Mucosa of rectum (tissue), 2 donors: ENCODE data around the gene GGT1.

Experiments used
- H3K27ac ChIP-seq, 2 donors: one replicate each; pipeline ENCODE4 v1.7.0; 2013; ENCODE audit warnings: inconsistent platforms in 2 of 2, low read depth in 2 of 2, low read length in 2 of 2
- H3K27me3 ChIP-seq, 2 donors: one replicate each; pipeline ENCODE4 v1.7.0; 2013; ENCODE audit warnings: low read length in 2 of 2; ENCODE audit not compliant: control insufficient read depth in 2 of 2, insufficient read depth in 2 of 2
- H3K36me3 ChIP-seq, 2 donors: one replicate each; pipeline ENCODE4 v1.7.0; 2013; ENCODE audit warnings: low read length in 2 of 2; ENCODE audit not compliant: control insufficient read depth in 2 of 2, insufficient read depth in 2 of 2
- H3K4me1 ChIP-seq, 2 donors: one replicate each; pipeline ENCODE4 v1.7.0; 2013; ENCODE audit warnings: low read length in 2 of 2, mild to moderate bottlenecking in 1 of 2; ENCODE audit not compliant: control insufficient read depth in 2 of 2, insufficient read depth in 2 of 2
- H3K4me3 ChIP-seq, 2 donors: one replicate each; pipeline ENCODE4 v1.7.0; 2013; ENCODE audit warnings: low read length in 2 of 2
- H3K9ac ChIP-seq, 2 donors: one replicate each; pipeline ENCODE4 v1.7.0; 2013; ENCODE audit warnings: low read length in 2 of 2, low read depth in 1 of 2, mild to moderate bottlenecking in 1 of 2
- H3K9me3 ChIP-seq, 2 donors: one replicate each; pipeline ENCODE4 v1.7.0; 2013; ENCODE audit warnings: low read length in 2 of 2; ENCODE audit not compliant: control insufficient read depth in 2 of 2
- donor health status: healthy.
- donor health status: Normal muscosa, but diverticular disease.

GGT1 gene

GRCh38 chr22:24584166-24584790 is 18.7 kb upstream of the GGT1 start:
- Histone ChIP-seq H3K27me3 (no peaks in the 10 kb centered on the region), H3K36me3 (peaks cover 5 to 17% of the 10 kb centered on the region in 2 donors), H3K4me3 (no peak overlapping the region), H3K27ac (peak overlapping the region in 1 of 2 donors; percentile 24), H3K9ac (peak overlapping the region; percentile 17 to 25), H3K4me1 (peaks cover 10 to 19% of the 10 kb centered on the region in 2 donors), H3K9me3 (no peaks in the 10 kb centered on the region)

- Histone ChIP-seq H3K9me3 (no peaks in the 10 kb centered on the region), H3K36me3 (peaks cover 5 to 17% of the 10 kb centered on the region in 2 donors), H3K27me3 (no peaks in the 10 kb centered on the region), H3K27ac (no peak overlapping the region), H3K4me3 (no peak overlapping the region), H3K9ac (no peak overlapping the region), H3K4me1 (peaks cover 10 to 14% of the 10 kb centered on the region in 2 donors)
These were observed 18.1 kb upstream of the GGT1 start for GRCh38 chr22:24584871-24585411.

- Histone ChIP-seq H3K27me3 (no peaks in the 10 kb centered on the region), H3K4me3 (no peak overlapping the region), H3K9me3 (no peaks in the 10 kb centered on the region), H3K9ac (no peak overlapping the region), H3K36me3 (peaks cover 5 to 17% of the 10 kb centered on the region in 2 donors), H3K27ac (no peak overlapping the region), H3K4me1 (peaks cover 10 to 14% of the 10 kb centered on the region in 2 donors)
These were observed 17.5 kb upstream of the GGT1 start for GRCh38 chr22:24585461-24585860.

- Histone ChIP-seq H3K27ac (no peak overlapping the region), H3K9me3 (no peaks in the 10 kb centered on the region), H3K36me3 (peaks cover 5 to 17% of the 10 kb centered on the region in 2 donors), H3K4me1 (peaks cover 10 to 14% of the 10 kb centered on the region in 2 donors), H3K27me3 (no peaks in the 10 kb centered on the region), H3K4me3 (no peak overlapping the region), H3K9ac (no peak overlapping the region)
These were observed 17.0 kb upstream of the GGT1 start for GRCh38 chr22:24585927-24586546.

GRCh38 chr22:24587251-24587650 is 15.7 kb upstream of the GGT1 start:
- H3K4me1 ChIP-seq, result peaks cover 10 to 14% of the 10 kb centered on the region in 2 donors
- no peak overlapping the region for H3K4me3 ChIP-seq
- H3K9me3 ChIP-seq, result no peaks in the 10 kb centered on the region
- no peak overlapping the region for H3K9ac ChIP-seq
- no peaks in the 10 kb centered on the region for H3K27me3 ChIP-seq
- H3K27ac ChIP-seq, result no peak overlapping the region
- H3K36me3 ChIP-seq, result peaks cover 5 to 17% of the 10 kb centered on the region in 2 donors

- H3K9me3 ChIP-seq, result no peaks in the 10 kb centered on the region
- H3K4me3 ChIP-seq, result no peak overlapping the region
- H3K27ac ChIP-seq, result no peak overlapping the region
- H3K9ac ChIP-seq, result no peak overlapping the region
- H3K4me1 ChIP-seq, result peaks cover 10 to 13% of the 10 kb centered on the region in 2 donors
- H3K36me3 ChIP-seq, result peaks cover 5 to 17% of the 10 kb centered on the region in 2 donors
- H3K27me3 ChIP-seq, result no peaks in the 10 kb centered on the region
These were observed 15.0 kb upstream of the GGT1 start for GRCh38 chr22:24587948-24588347.

GRCh38 chr22:24588381-24588756 is 14.6 kb upstream of the GGT1 start:
- H3K4me1 ChIP-seq, result peaks cover 10 to 12% of the 10 kb centered on the region in 2 donors
- no peaks in the 10 kb centered on the region for H3K27me3 ChIP-seq
- no peaks in the 10 kb centered on the region for H3K9me3 ChIP-seq
- no peak overlapping the region for H3K4me3 ChIP-seq
- no peak overlapping the region for H3K27ac ChIP-seq
- H3K36me3 ChIP-seq, result peaks cover 5 to 17% of the 10 kb centered on the region in 2 donors
- H3K9ac ChIP-seq, result no peak overlapping the region

- no peak overlapping the region for H3K4me3 ChIP-seq
- no peak overlapping the region for H3K27ac ChIP-seq
- peaks cover 5 to 17% of the 10 kb centered on the region in 2 donors for H3K36me3 ChIP-seq
- no peaks in the 10 kb centered on the region for H3K9me3 ChIP-seq
- H3K4me1 ChIP-seq, result peaks cover 7 to 12% of the 10 kb centered on the region in 2 donors
- H3K27me3 ChIP-seq, result no peaks in the 10 kb centered on the region
- H3K9ac ChIP-seq, result no peak overlapping the region
These were observed 14.1 kb upstream of the GGT1 start for GRCh38 chr22:24588757-24589481.

- H3K27me3 ChIP-seq, result no peaks in the 10 kb centered on the region
- H3K9me3 ChIP-seq, result no peaks in the 10 kb centered on the region
- peaks cover 10 to 14% of the 10 kb centered on the region in 2 donors for H3K4me1 ChIP-seq
- H3K36me3 ChIP-seq, result peaks cover 5 to 17% of the 10 kb centered on the region in 2 donors
- H3K27ac ChIP-seq, result no peak overlapping the region
- H3K4me3 ChIP-seq, result no peak overlapping the region
- no peak overlapping the region for H3K9ac ChIP-seq
These were observed 13.4 kb upstream of the GGT1 start for GRCh38 chr22:24589518-24590030.
